ENCODE results near the gene CHP1. TPM values are rescaled to one million over a fixed set of nuclear protein-coding genes. Genes with fewer than 3 reads are reported as not detected.
"Not testable (repeated sequence)": the region's sequence is repeated elsewhere in the genome, so short reads cannot be mapped to it uniquely, and the experiment has no call there.

The CHP1 gene
- total RNA-seq, 1 donor from 2014 or later, result 91.7 TPM

DNA sequence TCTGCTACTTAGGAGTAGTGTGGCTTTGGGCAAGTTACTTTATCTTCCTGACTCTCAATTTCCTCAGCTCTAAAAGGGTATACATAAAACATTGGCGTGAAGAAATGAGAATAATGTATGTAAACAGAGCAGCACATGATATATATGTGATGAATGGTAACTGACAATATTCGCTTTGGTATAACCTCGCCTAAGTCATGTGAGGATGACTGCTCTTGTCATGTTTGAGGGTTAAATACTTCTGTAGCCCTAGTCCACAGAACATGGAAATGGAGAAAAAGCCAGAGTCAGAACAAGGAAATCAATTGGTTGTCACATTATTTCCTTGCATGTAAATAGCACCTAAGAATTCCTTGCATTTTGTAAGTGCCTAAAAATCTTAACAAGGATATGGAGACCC is 25.0 kb downstream of the CHP1 start:
- no peak for DNase-seq (ENCODE audit: low read depth, low spot score)

GRCh38 chr15:41256577-41257038 is 25.5 kb downstream of the CHP1 start:
- DNase-seq (ENCODE audit: low read depth, low spot score), result no peak

GRCh38 chr15:41258750-41259471 is 27.8 kb downstream of the CHP1 start:
- no peak for DNase-seq (ENCODE audit: low read depth, low spot score)

DNA sequence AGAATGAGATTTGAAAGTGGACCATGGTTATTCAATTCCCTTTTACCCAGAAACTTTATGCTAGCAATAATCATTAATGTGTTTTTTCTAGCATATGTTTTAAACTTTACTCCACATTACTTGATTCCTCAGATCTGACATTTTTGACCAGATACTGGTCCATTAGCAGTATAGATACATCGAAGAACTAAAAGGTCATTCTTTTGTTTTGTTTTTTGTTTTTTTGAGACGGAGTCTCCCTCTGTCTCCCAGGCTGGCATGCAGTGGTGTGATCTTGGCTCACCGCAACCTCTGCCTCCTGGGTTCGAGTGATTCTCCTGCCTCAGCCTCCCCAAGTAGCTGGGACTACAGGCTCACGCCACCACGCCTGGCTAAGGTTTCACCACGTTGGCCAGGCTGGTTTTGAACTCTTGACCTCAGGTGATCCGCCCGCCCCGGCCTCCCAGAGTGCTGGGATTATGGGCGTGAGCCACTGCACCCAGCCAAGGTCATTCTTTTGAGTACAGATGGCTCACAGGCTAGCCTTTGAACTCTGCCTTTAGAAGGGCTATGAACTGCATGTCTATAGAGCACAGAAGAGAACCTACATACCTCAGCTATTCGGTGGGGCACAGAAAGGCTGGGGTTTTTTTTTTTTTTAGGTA is 28.6 kb downstream of the CHP1 start:
- no peak for DNase-seq (ENCODE audit: low read depth, low spot score)

- not testable (repeated sequence) for DNase-seq (ENCODE audit: low read depth, low spot score)
These were observed 29.9 kb downstream of the CHP1 start for GRCh38 chr15:41260924-41261323.

GRCh38 chr15:41262571-41262970 is 31.5 kb downstream of the CHP1 start:
- no peak for DNase-seq (ENCODE audit: low read depth, low spot score)

DNA sequence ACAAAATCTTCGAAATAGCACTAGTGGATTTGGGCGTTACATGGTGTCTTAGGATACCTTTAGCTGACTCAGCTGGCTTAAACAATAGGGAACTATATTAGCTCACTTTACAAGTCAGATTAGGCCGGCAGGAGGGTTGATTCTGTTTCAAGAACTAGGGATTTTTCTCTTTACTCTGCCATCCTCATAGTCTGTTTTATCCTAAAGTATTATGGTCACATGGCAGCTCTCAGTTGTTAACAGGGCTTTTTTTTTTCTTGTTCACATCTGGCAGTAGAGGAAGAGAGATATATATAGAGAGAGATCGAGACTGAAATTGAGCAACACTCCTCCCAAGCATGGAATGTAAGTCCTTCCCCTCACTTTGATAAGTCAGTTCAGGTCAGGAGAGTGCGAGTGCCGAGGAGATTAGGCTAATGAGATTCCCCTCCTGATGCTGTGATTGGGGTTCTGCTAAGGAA is 32.9 kb downstream of the CHP1 start:
- no peak for DNase-seq (ENCODE audit: low read depth, low spot score)

GRCh38 chr15:41269887-41270286 is 38.8 kb downstream of the CHP1 start:
- no peak for DNase-seq (ENCODE audit: low read depth, low spot score)

GRCh38 chr15:41276831-41277230 is 45.8 kb downstream of the CHP1 start:
- DNase-seq (ENCODE audit: low read depth, low spot score), result no peak

DNA sequence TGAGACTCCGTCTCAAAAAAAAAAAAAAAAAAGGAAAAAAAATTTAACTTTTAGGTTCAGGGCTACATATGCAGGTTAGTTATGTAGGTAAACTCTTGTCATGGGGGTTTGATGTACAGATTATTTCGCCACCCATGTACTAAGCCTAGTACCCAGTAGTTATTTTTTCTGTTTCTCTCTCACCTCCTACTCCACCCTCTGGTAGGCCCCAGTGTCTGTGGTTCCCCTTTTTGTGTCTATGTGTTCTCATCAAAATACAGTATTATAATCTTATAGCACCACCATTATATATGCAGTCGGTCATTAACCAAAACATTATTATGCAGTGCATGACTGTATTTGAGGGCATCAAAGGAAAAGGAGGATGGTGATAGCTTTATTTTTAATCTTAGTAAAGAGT is 47.3 kb downstream of the CHP1 start:
- DNase-seq (ENCODE audit: low read depth, low spot score), result no peak

GRCh38 chr15:41279535-41280283 is 48.6 kb downstream of the CHP1 start:
- DNase-seq (ENCODE audit: low read depth, low spot score), result no peak

GRCh38 chr15:41281236-41281635 is 50.2 kb downstream of the CHP1 start:
- no peak for DNase-seq (ENCODE audit: low read depth, low spot score)

DNA sequence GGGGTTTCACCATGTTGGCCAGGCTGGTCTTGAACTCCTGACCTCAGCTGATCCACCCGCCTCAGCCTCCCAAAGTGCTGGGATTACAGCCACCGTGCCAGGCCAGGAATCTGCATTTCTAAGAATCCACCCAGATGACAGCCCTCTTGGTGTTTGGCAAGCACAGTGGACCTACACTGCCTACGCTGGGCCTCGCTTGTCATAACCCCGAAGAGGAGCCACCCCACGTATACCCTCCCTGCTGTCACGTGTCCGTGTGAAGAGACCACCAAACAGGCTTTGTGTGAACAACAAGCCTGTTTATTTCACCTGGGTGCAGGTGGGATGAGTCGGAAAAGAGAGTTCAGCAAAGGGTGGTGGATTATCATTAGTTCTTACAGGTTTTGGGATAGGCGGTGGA is 51.4 kb downstream of the CHP1 start:
- not testable (repeated sequence) for DNase-seq (ENCODE audit: low read depth, low spot score)

DNA sequence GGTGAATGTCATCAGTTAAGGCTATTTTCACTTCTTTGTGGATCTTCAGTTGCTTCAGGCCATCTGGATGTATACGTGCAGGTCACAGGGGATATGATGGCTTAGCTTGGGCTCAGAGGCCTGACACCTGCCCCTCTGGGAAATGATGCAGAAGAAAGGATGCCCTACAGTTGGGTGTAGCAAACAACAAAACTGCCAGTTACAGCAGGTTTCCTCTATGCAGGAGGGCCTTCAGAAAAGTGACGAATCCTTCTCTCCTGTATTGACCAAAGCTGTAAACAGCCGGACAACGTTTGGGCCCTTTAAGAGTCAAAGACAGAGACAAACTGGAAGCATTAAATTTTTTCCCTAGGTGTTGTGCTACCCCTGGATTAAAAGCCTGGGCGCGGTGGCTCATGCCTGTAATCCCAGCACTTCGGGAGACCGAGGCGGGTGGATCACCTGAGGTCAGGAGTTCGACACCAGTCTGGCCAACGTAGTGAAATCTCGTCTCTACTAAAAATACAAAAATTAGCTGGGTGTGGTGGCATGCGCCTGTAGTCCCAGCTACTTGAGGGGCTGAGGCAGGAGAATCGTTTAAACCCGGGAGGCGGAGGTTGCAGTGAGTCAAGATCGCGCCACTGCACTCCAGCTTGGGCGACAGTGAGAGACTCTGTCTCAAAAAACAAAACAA is 52.0 kb downstream of the CHP1 start:
- not testable (repeated sequence) for DNase-seq (ENCODE audit: low read depth, low spot score)

GRCh38 chr15:41283653-41284426 is 52.8 kb downstream of the CHP1 start:
- DNase-seq (ENCODE audit: low read depth, low spot score), result peak; percentile 96

- no peak for DNase-seq (ENCODE audit: low read depth, low spot score)
These were observed 53.5 kb downstream of the CHP1 start for GRCh38 chr15:41284427-41285177.

DNA sequence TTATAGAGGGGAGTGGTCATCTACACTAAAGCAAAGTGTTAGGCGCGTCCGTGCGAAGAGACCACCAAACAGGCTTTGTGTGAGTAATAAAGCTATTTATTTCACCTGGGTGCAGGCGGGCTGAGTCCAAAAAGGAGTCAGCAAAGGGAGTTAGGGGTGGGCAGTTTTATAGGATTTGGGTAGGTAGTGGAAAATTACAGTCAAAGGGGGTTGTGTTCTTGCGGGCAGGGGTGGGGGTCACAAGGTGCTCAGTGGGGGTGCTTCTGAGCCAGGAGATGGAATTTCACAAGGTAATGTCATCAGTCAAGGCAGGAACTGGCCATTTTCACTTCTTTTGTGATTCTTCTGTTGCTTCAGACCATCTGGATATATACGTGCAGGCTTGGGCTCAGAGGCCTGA is 54.2 kb downstream of the CHP1 start:
- no peak for DNase-seq (ENCODE audit: low read depth, low spot score)

DNA sequence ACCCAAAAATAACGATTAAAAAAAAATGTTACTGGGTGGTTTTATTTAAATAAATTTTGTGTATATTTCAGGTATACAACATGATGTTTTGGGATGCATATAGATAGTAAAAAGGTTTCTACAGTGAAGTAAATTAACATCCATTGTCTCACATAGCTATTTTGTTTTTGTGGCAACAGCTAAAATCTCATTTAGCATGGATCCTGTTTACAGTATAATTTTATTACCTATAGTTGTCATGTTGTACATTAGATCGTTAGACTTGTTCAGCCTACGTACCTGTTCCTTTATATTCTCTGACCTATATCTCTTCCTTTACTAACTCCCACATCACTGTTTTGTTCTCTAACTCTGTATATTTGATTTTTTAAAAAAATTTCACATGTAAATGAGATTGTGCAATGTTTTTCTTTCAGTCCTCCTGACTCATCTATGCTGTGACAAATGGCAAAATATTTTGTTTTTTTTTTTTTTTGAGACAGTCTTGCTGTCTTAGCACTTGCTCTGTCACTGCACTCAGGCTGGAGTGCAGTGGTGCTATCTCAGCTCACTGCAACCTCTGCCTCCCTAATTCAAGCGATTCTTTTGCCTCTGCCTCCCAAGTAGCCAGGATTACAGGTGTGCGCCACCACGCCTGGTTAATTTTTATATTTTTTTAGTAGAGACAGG is 55.7 kb downstream of the CHP1 start:
- no peak for DNase-seq (ENCODE audit: low read depth, low spot score)

DNA sequence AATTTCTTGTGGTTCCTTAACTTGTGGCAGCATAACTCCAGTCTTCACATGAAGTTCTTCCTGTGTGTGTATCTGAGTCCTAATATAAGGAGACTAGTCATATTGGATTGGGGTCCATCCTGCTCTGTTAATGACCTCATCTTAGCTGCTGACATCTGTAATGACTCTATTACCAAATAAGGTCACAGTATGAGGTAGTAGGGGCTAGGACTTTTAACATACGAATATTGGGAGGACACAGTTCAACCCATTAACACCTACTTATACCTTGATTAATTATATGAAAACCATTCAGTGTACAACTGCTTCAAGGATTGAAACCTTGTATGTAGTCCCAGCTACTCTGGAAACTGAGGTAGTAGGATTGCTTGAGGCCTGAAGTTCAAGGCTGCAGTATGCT is 57.4 kb downstream of the CHP1 start:
- no peak for DNase-seq (ENCODE audit: low read depth, low spot score)

DNA sequence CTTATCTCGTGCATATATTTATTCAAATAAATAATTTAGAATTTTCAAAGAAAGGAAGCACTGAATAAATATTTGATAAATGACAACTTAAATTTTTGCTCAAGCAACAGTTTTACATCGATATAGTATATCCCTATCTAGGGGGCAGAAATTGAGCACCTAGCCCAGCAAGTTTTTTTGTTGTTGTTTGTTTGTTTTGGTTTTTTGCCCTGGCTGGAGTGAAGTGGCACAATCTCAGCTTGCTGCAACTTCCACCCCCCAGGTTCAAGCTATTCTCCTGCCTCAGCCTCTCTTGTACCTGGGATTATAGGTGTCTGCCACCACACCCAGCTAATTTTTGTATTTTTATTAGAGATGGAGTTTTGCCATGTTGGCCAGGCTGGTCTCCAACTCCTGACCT is 58.9 kb downstream of the CHP1 start:
- DNase-seq (ENCODE audit: low read depth, low spot score), result no peak

All from pulmonary artery endothelial cell (primary cell).